Measurements from ENCODE around the gene GAN. TPM values are rescaled to one million over a fixed set of nuclear protein-coding genes. Genes with fewer than 3 reads are reported as not detected.

GAN gene
- total and polyA plus RNA-seq, 9 of the 15 experiments (the other 6 are each of a cell fraction or from before 2014, with no cell fraction given), result 0.83 to 15.1 (median 5.2) TPM

DNA sequence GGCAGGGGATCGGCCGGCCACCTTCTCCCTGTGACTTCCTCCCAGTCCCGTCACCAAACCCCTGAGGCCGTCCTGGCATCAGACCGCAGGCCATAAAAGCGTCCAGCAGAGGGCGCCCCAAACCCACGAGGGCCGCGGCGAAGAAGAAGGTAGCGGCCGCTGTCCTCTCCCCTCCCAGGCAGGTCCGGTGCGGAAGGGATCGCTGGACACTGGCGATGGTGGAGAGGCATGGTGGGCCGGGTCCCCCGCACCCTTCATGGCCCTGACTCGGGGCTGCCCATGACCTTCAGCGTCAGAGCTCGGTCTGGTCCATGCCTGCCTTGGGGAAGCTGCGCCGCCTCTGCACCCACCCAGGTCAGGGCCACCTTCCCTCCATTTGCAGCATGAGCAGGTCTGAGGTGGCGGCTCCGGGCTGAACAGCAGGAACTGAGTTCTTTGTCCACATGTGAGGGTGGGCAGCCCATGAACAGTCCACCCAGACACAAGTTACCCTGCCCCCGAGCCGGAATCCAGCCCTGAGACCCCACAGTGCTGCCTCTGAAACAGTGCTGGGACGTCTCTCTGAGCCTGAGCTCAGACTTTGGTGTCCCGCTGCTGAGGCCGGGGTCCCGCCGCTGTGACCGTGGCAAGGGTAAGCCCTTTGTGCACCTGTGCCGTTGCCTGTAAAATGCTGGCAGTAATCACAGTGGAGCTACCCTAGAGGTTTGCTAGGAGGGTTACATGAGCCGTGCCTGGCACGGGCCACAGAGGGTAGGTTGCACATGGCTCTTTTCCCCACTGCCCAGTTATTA lies 89.0 kb downstream of the GAN start (continued):
- TF ChIP-seq HDAC3 (IDR thresholded peaks at IDR 0.05; ENCODE audit: borderline replicate concordance, partially characterized antibody) (no peak), RNF2 (IDR thresholded peaks at IDR 0.05) (no peak), ZNF184 (CRISPR knock-in tag; IDR thresholded peaks at IDR 0.05) (no peak), HMG20A (CRISPR knock-in tag; conservative IDR thresholded peaks at IDR 0.05) (no peak), ZNF584 (CRISPR knock-in tag; IDR thresholded peaks at IDR 0.05; ENCODE audit: low read depth) (no peak), MCM2 (IDR thresholded peaks at IDR 0.05; ENCODE audit: low read depth) (no peak), ZNF408 (CRISPR knock-in tag; IDR thresholded peaks at IDR 0.05; ENCODE audit: low read depth) (no peak), SLC30A9 (CRISPR knock-in tag; IDR thresholded peaks at IDR 0.05) (no peak), STAG1 (CRISPR knock-in tag; IDR thresholded peaks at IDR 0.05; ENCODE audit: borderline replicate concordance) (peak; percentile 99), ZSCAN32 (CRISPR knock-in tag; IDR thresholded peaks at IDR 0.05) (no peak), SMC3 (conservative IDR thresholded peaks at IDR 0.05; ENCODE audit: insufficient read depth, low read depth, low read length) (peak; percentile 100)
- TF ChIP-seq, protein P1, sequence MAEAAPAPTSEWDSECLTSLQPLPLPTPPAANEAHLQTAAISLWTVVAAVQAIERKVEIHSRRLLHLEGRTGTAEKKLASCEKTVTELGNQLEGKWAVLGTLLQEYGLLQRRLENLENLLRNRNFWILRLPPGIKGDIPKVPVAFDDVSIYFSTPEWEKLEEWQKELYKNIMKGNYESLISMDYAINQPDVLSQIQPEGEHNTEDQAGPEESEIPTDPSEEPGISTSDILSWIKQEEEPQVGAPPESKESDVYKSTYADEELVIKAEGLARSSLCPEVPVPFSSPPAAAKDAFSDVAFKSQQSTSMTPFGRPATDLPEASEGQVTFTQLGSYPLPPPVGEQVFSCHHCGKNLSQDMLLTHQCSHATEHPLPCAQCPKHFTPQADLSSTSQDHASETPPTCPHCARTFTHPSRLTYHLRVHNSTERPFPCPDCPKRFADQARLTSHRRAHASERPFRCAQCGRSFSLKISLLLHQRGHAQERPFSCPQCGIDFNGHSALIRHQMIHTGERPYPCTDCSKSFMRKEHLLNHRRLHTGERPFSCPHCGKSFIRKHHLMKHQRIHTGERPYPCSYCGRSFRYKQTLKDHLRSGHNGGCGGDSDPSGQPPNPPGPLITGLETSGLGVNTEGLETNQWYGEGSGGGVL (CRISPR knock-in tag; IDR thresholded peaks at IDR 0.05), result no peak
- TF ChIP-seq, protein P2, sequence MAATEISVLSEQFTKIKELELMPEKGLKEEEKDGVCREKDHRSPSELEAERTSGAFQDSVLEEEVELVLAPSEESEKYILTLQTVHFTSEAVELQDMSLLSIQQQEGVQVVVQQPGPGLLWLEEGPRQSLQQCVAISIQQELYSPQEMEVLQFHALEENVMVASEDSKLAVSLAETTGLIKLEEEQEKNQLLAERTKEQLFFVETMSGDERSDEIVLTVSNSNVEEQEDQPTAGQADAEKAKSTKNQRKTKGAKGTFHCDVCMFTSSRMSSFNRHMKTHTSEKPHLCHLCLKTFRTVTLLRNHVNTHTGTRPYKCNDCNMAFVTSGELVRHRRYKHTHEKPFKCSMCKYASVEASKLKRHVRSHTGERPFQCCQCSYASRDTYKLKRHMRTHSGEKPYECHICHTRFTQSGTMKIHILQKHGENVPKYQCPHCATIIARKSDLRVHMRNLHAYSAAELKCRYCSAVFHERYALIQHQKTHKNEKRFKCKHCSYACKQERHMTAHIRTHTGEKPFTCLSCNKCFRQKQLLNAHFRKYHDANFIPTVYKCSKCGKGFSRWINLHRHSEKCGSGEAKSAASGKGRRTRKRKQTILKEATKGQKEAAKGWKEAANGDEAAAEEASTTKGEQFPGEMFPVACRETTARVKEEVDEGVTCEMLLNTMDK (IDR thresholded peaks at IDR 0.05; ENCODE audit: borderline replicate concordance, insufficient read depth, low read depth, low read length, poor library complexity, severe bottlenecking), result no peak
- TF ChIP-seq, protein P3, sequence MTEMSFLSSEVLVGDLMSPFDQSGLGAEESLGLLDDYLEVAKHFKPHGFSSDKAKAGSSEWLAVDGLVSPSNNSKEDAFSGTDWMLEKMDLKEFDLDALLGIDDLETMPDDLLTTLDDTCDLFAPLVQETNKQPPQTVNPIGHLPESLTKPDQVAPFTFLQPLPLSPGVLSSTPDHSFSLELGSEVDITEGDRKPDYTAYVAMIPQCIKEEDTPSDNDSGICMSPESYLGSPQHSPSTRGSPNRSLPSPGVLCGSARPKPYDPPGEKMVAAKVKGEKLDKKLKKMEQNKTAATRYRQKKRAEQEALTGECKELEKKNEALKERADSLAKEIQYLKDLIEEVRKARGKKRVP (CRISPR knock-in tag; IDR thresholded peaks at IDR 0.05), result no peak
- TF ChIP-seq, protein P4, sequence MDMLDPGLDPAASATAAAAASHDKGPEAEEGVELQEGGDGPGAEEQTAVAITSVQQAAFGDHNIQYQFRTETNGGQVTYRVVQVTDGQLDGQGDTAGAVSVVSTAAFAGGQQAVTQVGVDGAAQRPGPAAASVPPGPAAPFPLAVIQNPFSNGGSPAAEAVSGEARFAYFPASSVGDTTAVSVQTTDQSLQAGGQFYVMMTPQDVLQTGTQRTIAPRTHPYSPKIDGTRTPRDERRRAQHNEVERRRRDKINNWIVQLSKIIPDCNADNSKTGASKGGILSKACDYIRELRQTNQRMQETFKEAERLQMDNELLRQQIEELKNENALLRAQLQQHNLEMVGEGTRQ (CRISPR knock-in tag; IDR thresholded peaks at IDR 0.05), result no peak
- TF ChIP-seq, protein P5, sequence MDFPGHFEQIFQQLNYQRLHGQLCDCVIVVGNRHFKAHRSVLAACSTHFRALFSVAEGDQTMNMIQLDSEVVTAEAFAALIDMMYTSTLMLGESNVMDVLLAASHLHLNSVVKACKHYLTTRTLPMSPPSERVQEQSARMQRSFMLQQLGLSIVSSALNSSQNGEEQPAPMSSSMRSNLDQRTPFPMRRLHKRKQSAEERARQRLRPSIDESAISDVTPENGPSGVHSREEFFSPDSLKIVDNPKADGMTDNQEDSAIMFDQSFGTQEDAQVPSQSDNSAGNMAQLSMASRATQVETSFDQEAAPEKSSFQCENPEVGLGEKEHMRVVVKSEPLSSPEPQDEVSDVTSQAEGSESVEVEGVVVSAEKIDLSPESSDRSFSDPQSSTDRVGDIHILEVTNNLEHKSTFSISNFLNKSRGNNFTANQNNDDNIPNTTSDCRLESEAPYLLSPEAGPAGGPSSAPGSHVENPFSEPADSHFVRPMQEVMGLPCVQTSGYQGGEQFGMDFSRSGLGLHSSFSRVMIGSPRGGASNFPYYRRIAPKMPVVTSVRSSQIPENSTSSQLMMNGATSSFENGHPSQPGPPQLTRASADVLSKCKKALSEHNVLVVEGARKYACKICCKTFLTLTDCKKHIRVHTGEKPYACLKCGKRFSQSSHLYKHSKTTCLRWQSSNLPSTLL (IDR thresholded peaks at IDR 0.05), result no peak
- TF ChIP-seq, protein P6, sequence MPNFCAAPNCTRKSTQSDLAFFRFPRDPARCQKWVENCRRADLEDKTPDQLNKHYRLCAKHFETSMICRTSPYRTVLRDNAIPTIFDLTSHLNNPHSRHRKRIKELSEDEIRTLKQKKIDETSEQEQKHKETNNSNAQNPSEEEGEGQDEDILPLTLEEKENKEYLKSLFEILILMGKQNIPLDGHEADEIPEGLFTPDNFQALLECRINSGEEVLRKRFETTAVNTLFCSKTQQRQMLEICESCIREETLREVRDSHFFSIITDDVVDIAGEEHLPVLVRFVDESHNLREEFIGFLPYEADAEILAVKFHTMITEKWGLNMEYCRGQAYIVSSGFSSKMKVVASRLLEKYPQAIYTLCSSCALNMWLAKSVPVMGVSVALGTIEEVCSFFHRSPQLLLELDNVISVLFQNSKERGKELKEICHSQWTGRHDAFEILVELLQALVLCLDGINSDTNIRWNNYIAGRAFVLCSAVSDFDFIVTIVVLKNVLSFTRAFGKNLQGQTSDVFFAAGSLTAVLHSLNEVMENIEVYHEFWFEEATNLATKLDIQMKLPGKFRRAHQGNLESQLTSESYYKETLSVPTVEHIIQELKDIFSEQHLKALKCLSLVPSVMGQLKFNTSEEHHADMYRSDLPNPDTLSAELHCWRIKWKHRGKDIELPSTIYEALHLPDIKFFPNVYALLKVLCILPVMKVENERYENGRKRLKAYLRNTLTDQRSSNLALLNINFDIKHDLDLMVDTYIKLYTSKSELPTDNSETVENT (CRISPR knock-in tag; IDR thresholded peaks at IDR 0.05), result peak; percentile 60; the same call in 1 of the 2 replicates
